ENCODE results near the gene RGPD5.
A peak's percentile ranks its signal among the peaks of the same experiment; 100 is the strongest.
"Not testable (repeated sequence)": the region's sequence is repeated elsewhere in the genome, so short reads cannot be mapped to it uniquely, and the experiment has no call there.

Gene RGPD5

GRCh38 chr2:109794074-109794737, at the start of gene RGPD5:
Gene RGPD5 (plus strand): TSS chr2:109794305. CDS start chr2:109794466, 161 bp downstream.
- not testable (repeated sequence) for H3K79me2 ChIP-seq (ENCODE audit: insufficient read depth, low read length); H2AFZ ChIP-seq (ENCODE audit: low read depth, low read length); H3K4me1 ChIP-seq (ENCODE audit: insufficient read depth, low read length); H3K27me3 ChIP-seq (ENCODE audit: insufficient read depth, low read length, poor library complexity); H3K27ac ChIP-seq (ENCODE audit: low read length); H4K20me1 ChIP-seq (ENCODE audit: insufficient read depth, low read length); H3K4me2 ChIP-seq (ENCODE audit: insufficient read depth, low read length); H3K9me3 ChIP-seq (ENCODE audit: insufficient read depth, low read length, severe bottlenecking); H3K4me3 ChIP-seq (ENCODE audit: low read depth in 1 of 2, low read length in 2 of 2); H3K9ac ChIP-seq (ENCODE audit: low read depth, low read length); H3K36me3 ChIP-seq (ENCODE audit: insufficient read depth, low read length)
- DNase-seq (peak; percentile 2), ATAC-seq (ENCODE audit: insufficient read depth, low read depth) (peak; percentile 98)

DNA sequence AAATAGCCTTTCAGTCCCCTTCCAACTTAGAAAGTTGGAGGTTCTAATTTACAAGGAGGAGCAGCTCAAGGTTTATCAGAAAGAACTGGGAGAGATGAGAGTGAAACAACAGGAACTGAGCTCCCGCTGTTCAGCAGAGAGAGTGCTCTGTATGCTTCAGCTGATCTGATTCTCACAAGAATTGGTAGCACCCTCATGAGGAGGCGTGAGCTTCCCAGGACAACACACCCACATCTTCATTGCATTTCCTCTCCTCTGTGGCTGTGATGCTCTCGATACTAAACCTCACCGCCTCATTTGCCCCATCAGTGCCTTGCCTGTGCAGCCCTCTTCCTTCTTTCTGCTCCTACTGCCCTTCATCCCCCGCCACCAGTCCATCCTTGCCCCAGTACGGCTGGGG, 42.5 kb upstream of the RGPD5 start:
- not testable (repeated sequence) for H4K20me1 ChIP-seq (ENCODE audit: insufficient read depth, low read length); H3K4me1 ChIP-seq (ENCODE audit: insufficient read depth, low read length); H3K4me3 ChIP-seq (ENCODE audit: low read depth in 1 of 2, low read length in 2 of 2); H3K9ac ChIP-seq (ENCODE audit: low read depth, low read length); H3K27me3 ChIP-seq (ENCODE audit: insufficient read depth, low read length, poor library complexity); H3K9me3 ChIP-seq (ENCODE audit: insufficient read depth, low read length, severe bottlenecking); H2AFZ ChIP-seq (ENCODE audit: low read depth, low read length); H3K4me2 ChIP-seq (ENCODE audit: insufficient read depth, low read length); H3K79me2 ChIP-seq (ENCODE audit: insufficient read depth, low read length); H3K36me3 ChIP-seq (ENCODE audit: insufficient read depth, low read length); H3K27ac ChIP-seq (ENCODE audit: low read length); DNase-seq
- ATAC-seq (ENCODE audit: insufficient read depth, low read depth): peak; percentile 49; the same call in 1 of the 3 replicates

DNA sequence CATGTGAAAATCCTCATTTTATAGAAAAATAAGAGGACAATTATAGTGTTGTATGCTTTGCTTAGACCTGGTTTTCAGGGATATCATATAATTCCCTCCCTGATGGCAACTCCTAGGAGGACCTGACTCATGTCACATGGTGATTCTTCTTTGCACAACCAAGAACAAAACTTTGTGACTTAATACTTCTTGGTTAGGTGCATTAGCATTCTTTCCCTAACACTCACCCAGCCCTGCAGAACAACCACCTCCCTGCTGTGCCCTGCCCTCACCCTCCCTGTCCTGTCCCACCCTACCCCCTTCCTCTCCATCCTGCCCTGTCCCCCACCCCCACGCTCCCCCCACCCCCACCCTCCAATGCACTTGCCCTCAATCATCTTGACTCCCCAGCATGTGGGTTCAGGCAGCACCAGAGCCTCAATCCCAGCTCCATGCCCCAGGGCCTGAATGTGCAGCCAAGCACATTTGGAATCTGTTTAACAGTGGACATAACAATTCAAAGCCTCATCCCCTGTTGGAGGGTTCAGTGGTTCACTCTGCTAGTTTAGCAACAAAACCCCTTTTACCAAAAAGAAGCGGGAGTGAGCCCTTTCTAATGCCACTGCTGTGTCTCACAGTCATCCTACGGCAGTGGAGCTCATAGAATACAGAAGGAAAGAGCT, 36.8 kb upstream of the RGPD5 start:
- not testable (repeated sequence) for ATAC-seq (ENCODE audit: insufficient read depth, low read depth); H3K27ac ChIP-seq (ENCODE audit: low read length); H2AFZ ChIP-seq (ENCODE audit: low read depth, low read length); H3K36me3 ChIP-seq (ENCODE audit: insufficient read depth, low read length); H3K9me3 ChIP-seq (ENCODE audit: insufficient read depth, low read length, severe bottlenecking); H3K4me2 ChIP-seq (ENCODE audit: insufficient read depth, low read length); H4K20me1 ChIP-seq (ENCODE audit: insufficient read depth, low read length); DNase-seq; H3K4me1 ChIP-seq (ENCODE audit: insufficient read depth, low read length); H3K27me3 ChIP-seq (ENCODE audit: insufficient read depth, low read length, poor library complexity); H3K9ac ChIP-seq (ENCODE audit: low read depth, low read length); H3K4me3 ChIP-seq (ENCODE audit: low read depth in 1 of 2, low read length in 2 of 2); H3K79me2 ChIP-seq (ENCODE audit: insufficient read depth, low read length)

GRCh38 chr2:109760265-109761042, 33.7 kb upstream of the RGPD5 start:
- H2AFZ ChIP-seq (ENCODE audit: low read depth, low read length); H3K79me2 ChIP-seq (ENCODE audit: insufficient read depth, low read length); H3K27ac ChIP-seq (ENCODE audit: low read length); H3K27me3 ChIP-seq (ENCODE audit: insufficient read depth, low read length, poor library complexity); H3K9me3 ChIP-seq (ENCODE audit: insufficient read depth, low read length, severe bottlenecking); H3K4me1 ChIP-seq (ENCODE audit: insufficient read depth, low read length); H3K36me3 ChIP-seq (ENCODE audit: insufficient read depth, low read length); DNase-seq; H3K9ac ChIP-seq (ENCODE audit: low read depth, low read length); H3K4me2 ChIP-seq (ENCODE audit: insufficient read depth, low read length); H3K4me3 ChIP-seq (ENCODE audit: low read depth in 1 of 2, low read length in 2 of 2); H4K20me1 ChIP-seq (ENCODE audit: insufficient read depth, low read length): not testable (repeated sequence)
- ATAC-seq (ENCODE audit: insufficient read depth, low read depth): peak; percentile 27; the same call in 1 of the 3 replicates

GRCh38 chr2:109761043-109761454, 33.1 kb upstream of the RGPD5 start:
- H3K4me3 ChIP-seq (ENCODE audit: low read depth in 1 of 2, low read length in 2 of 2); H3K9ac ChIP-seq (ENCODE audit: low read depth, low read length); H3K79me2 ChIP-seq (ENCODE audit: insufficient read depth, low read length); H3K36me3 ChIP-seq (ENCODE audit: insufficient read depth, low read length); H3K9me3 ChIP-seq (ENCODE audit: insufficient read depth, low read length, severe bottlenecking); H2AFZ ChIP-seq (ENCODE audit: low read depth, low read length); H3K27me3 ChIP-seq (ENCODE audit: insufficient read depth, low read length, poor library complexity); H3K4me2 ChIP-seq (ENCODE audit: insufficient read depth, low read length); H3K4me1 ChIP-seq (ENCODE audit: insufficient read depth, low read length); DNase-seq; H4K20me1 ChIP-seq (ENCODE audit: insufficient read depth, low read length); ATAC-seq (ENCODE audit: insufficient read depth, low read depth); H3K27ac ChIP-seq (ENCODE audit: low read length): not testable (repeated sequence)

DNA sequence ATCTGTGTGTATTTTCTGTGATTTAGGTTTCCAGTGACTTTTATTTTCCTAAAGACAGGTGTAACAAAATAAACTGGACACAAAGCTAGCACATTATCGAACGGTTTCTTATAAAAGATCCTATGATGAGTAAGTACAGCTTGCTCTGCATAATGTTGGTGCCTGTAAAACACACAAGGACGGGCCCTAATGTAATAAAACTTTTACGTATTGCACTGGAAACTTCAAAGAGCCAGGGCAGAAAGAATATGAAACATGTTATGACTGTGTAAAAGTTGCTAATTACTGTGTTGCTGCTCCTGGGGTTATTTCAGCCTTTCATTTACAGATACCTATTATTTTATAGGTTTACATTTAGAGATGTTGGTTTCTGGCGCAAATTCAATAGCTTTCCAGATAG, 32.1 kb upstream of the RGPD5 start:
- H3K27me3 ChIP-seq (ENCODE audit: insufficient read depth, low read length, poor library complexity); H3K36me3 ChIP-seq (ENCODE audit: insufficient read depth, low read length); H3K4me2 ChIP-seq (ENCODE audit: insufficient read depth, low read length); H2AFZ ChIP-seq (ENCODE audit: low read depth, low read length); H3K4me1 ChIP-seq (ENCODE audit: insufficient read depth, low read length); H3K27ac ChIP-seq (ENCODE audit: low read length); H4K20me1 ChIP-seq (ENCODE audit: insufficient read depth, low read length); DNase-seq; H3K4me3 ChIP-seq (ENCODE audit: low read depth in 1 of 2, low read length in 2 of 2); H3K9ac ChIP-seq (ENCODE audit: low read depth, low read length); H3K79me2 ChIP-seq (ENCODE audit: insufficient read depth, low read length); H3K9me3 ChIP-seq (ENCODE audit: insufficient read depth, low read length, severe bottlenecking); ATAC-seq (ENCODE audit: insufficient read depth, low read depth): not testable (repeated sequence)

DNA sequence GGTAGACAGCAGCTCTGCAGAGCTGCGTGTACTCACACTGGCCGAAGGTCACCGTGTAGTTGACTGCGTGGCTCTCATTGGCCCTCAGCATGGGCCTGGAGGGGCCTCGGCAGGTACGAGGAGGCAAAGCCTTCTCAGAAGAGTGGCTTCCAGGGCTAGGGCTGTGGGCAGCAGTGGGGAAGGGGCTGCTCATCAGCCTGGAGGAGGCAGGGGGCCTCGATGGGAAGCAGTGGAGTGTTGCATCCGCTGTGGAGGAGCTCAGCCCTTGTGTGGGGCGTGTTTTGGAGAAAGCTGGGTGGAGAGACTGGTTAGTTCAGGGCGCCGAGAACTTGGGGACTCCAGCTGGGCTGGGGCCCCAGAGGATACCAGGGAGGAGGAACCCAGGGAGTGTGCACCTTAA, 28.0 kb upstream of the RGPD5 start:
- H3K27me3 ChIP-seq (ENCODE audit: insufficient read depth, low read length, poor library complexity); ATAC-seq (ENCODE audit: insufficient read depth, low read depth); H3K36me3 ChIP-seq (ENCODE audit: insufficient read depth, low read length); H2AFZ ChIP-seq (ENCODE audit: low read depth, low read length); H3K27ac ChIP-seq (ENCODE audit: low read length); H3K4me2 ChIP-seq (ENCODE audit: insufficient read depth, low read length); DNase-seq; H3K79me2 ChIP-seq (ENCODE audit: insufficient read depth, low read length); H3K4me3 ChIP-seq (ENCODE audit: low read depth in 1 of 2, low read length in 2 of 2); H3K9me3 ChIP-seq (ENCODE audit: insufficient read depth, low read length, severe bottlenecking); H3K9ac ChIP-seq (ENCODE audit: low read depth, low read length); H4K20me1 ChIP-seq (ENCODE audit: insufficient read depth, low read length); H3K4me1 ChIP-seq (ENCODE audit: insufficient read depth, low read length): not testable (repeated sequence)

All from DND-41 (cell line).